GM12878 (cell line): ENCODE measurements around the gene RPL19.

ENCODE experiments used
- RCOR1 ChIP-seq: conservative IDR thresholded peaks from 2 replicates; pipeline ENCODE4 v1.6.1; 2012; ENCODE audit warnings: low read depth, low read length, improper control_type of control experiment
- TF ChIP-seq, protein P1 (sequence below), 3 experiments: IDR thresholded peaks in 2 of 3; conservative IDR thresholded peaks in 1 of 3; 2 replicates each; pipeline ENCODE4 v1.5.1; 2011; ENCODE audit warnings: low read depth in 3 of 3, low read length in 3 of 3, mild to moderate bottlenecking in 3 of 3, control low read depth in 2 of 3, moderate library complexity in 2 of 3, inconsistent platforms in 1 of 3, mixed read lengths in 1 of 3; ENCODE audit not compliant: control insufficient read depth in 2 of 3, insufficient read depth in 1 of 3; ENCODE audit errors: extremely low read depth in 1 of 3
- TF ChIP-seq, protein P2 (sequence below): fragments of 450-650 bp; IDR thresholded peaks from 2 replicates; pipeline ENCODE4 v1.6.1; 2017; ENCODE audit warnings: antibody characterized with exemption, mild to moderate bottlenecking, moderate library complexity

DNA sequence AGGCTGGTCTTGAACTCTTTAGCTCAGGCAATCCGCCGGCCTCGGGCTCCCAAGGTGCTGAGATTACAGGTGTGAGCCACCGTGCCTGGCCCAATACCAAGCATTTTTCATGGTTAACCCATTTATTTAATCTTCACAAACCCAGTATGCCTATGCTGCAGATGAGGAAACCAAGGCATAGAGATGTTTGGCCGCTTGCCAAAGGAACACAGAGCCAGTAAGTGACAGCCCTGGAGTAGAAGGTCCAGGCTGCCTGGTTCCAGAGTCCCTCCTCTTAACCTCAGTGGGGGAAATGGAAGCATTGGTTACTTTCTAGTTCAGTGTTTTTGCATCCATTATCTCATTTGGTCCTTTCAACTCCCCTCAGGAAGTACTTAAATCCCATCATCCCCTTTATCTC, 18.8 kb upstream of the RPL19 start:
- TF ChIP-seq, protein P1, sequence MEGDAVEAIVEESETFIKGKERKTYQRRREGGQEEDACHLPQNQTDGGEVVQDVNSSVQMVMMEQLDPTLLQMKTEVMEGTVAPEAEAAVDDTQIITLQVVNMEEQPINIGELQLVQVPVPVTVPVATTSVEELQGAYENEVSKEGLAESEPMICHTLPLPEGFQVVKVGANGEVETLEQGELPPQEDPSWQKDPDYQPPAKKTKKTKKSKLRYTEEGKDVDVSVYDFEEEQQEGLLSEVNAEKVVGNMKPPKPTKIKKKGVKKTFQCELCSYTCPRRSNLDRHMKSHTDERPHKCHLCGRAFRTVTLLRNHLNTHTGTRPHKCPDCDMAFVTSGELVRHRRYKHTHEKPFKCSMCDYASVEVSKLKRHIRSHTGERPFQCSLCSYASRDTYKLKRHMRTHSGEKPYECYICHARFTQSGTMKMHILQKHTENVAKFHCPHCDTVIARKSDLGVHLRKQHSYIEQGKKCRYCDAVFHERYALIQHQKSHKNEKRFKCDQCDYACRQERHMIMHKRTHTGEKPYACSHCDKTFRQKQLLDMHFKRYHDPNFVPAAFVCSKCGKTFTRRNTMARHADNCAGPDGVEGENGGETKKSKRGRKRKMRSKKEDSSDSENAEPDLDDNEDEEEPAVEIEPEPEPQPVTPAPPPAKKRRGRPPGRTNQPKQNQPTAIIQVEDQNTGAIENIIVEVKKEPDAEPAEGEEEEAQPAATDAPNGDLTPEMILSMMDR (IDR thresholded peaks at IDR 0.05 in 2 of 3, conservative IDR thresholded peaks at IDR 0.05 in 1 of 3; ENCODE audit: control insufficient read depth in 2 of 3, extremely low read depth in 1 of 3, insufficient read depth in 1 of 3, low read depth in 3 of 3, low read length in 3 of 3): no peak
- TF ChIP-seq RCOR1: no peak
- TF ChIP-seq, protein P2, sequence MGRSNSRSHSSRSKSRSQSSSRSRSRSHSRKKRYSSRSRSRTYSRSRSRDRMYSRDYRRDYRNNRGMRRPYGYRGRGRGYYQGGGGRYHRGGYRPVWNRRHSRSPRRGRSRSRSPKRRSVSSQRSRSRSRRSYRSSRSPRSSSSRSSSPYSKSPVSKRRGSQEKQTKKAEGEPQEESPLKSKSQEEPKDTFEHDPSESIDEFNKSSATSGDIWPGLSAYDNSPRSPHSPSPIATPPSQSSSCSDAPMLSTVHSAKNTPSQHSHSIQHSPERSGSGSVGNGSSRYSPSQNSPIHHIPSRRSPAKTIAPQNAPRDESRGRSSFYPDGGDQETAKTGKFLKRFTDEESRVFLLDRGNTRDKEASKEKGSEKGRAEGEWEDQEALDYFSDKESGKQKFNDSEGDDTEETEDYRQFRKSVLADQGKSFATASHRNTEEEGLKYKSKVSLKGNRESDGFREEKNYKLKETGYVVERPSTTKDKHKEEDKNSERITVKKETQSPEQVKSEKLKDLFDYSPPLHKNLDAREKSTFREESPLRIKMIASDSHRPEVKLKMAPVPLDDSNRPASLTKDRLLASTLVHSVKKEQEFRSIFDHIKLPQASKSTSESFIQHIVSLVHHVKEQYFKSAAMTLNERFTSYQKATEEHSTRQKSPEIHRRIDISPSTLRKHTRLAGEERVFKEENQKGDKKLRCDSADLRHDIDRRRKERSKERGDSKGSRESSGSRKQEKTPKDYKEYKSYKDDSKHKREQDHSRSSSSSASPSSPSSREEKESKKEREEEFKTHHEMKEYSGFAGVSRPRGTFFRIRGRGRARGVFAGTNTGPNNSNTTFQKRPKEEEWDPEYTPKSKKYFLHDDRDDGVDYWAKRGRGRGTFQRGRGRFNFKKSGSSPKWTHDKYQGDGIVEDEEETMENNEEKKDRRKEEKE: no peak
